HepG2 (cell line): ENCODE measurements around the gene SRPRA. TPM values are rescaled to one million over a fixed set of nuclear protein-coding genes. Genes with fewer than 3 reads are reported as not detected.
A peak's percentile ranks its signal among the peaks of the same experiment; 100 is the strongest.

Experiments used
- ATAC-seq: fragments of 200-7000 bp; cut with Tn5 transposase; 3 replicates; pipeline ENCODE4 v1.9.1; 2020; ENCODE audit warnings: mild to moderate bottlenecking, moderate library complexity
- BruUV-seq: library from RNA; stranded (reverse); fragments of 400-500 nt; replicated peaks from 2 replicates; lab custom pipeline; 2021; lab: Mats Ljungman, UMichigan
- CTCF ChIA-PET: fragments of 300-600 bp; formaldehyde crosslinking; extraction: SDS; loops from one replicate; lab custom pipeline; 2021; ENCODE audit warnings: low total read pairs, inconsistent platforms, low intra/inter-chr PET ratio; lab: Yijun Ruan, JAX
- POLR2A ChIA-PET: fragments of 350-600 bp; sonication (Branson Sonifier 250); formaldehyde crosslinking; loops from one replicate; lab custom pipeline; 2020; ENCODE audit warnings: antibody characterized with exemption, inconsistent platforms; lab: Yijun Ruan, JAX
- DNase-seq: peaks from one replicate; pipeline ENCODE4 v3.0.0-alpha.2; 2015; ENCODE audit warnings: low spot score
- FAIRE-seq: peaks from 3 replicates; lab custom pipeline; 2011; peaks lifted over from hg19 to GRCh38; lab: Jason Lieb, UNC
- H2AFZ ChIP-seq: one replicate; pipeline ENCODE4 v1.6.1; 2011; ENCODE audit warnings: low read length, inconsistent platforms
- H3K27ac ChIP-seq: fragments of 300-600 bp; 3 replicates; pipeline ENCODE4 v1.8.0; 2011; ENCODE audit warnings: mixed run types, mild to moderate bottlenecking, mixed read lengths, low read length, inconsistent platforms; ENCODE audit not compliant: insufficient read depth; ENCODE audit errors: extremely low read length
- H3K27me3 ChIP-seq, 2 experiments: fragments of 200-600 bp in 1 of 2; 2 replicates in 1 of 2; 3 replicates in 1 of 2; pipeline versions ENCODE4 v1.6.0 to v1.8.0; 2011; ENCODE audit warnings: low read length in 2 of 2, mild to moderate bottlenecking in 2 of 2, moderate library complexity in 2 of 2, inconsistent platforms in 1 of 2; ENCODE audit not compliant: insufficient read depth in 2 of 2, control insufficient read depth in 1 of 2
- H3K36me3 ChIP-seq, 2 experiments: fragments of 200-600 bp in 1 of 2; replicated peaks in 1 of 2; 2 replicates in 1 of 2; 3 replicates in 1 of 2; pipeline versions ENCODE4 v1.5.1 to v1.8.0; 2011; ENCODE audit warnings: low read length in 2 of 2, inconsistent platforms in 1 of 2; ENCODE audit not compliant: insufficient read depth in 2 of 2, control insufficient read depth in 1 of 2
- H3K4me1 ChIP-seq: 2 replicates; pipeline ENCODE4 v1.5.1; 2012; ENCODE audit warnings: low read length, inconsistent platforms; ENCODE audit not compliant: insufficient read depth
- H3K4me2 ChIP-seq: 2 replicates; pipeline ENCODE4 v1.6.0; 2011; ENCODE audit warnings: low read depth, low read length, inconsistent platforms
- H3K4me3 ChIP-seq, 3 experiments: fragments of 200-600 bp in 1 of 3; sonication (generic), shearing (Covaris generic) in 1 of 3; replicated peaks in 1 of 3; 2 replicates each; pipeline ENCODE4 v1.5.1; 2011 to 2016; ENCODE audit warnings: low read length in 3 of 3, inconsistent platforms in 2 of 3, low read depth in 2 of 3, mild to moderate bottlenecking in 2 of 3, control low read depth in 1 of 3, mixed read lengths in 1 of 3; ENCODE audit not compliant: insufficient read depth in 1 of 3
- H3K79me2 ChIP-seq: one replicate; pipeline ENCODE4 v1.6.1; 2011; ENCODE audit warnings: low read length, inconsistent platforms; ENCODE audit not compliant: insufficient read depth
- H3K9ac ChIP-seq: 2 replicates; pipeline ENCODE4 v1.6.0; 2011; ENCODE audit warnings: mild to moderate bottlenecking, low read depth, low read length, inconsistent platforms; ENCODE audit not compliant: insufficient read depth
- H3K9me3 ChIP-seq: 2 replicates; pipeline ENCODE4 v1.5.1; 2012; ENCODE audit warnings: mild to moderate bottlenecking, low read length
- H4K20me1 ChIP-seq: 2 replicates; pipeline ENCODE4 v1.6.0; 2011; ENCODE audit warnings: inconsistent platforms, mild to moderate bottlenecking, low read length, moderate library complexity; ENCODE audit not compliant: insufficient read depth
- MED13 ChIP-seq: sonication (generic); formaldehyde crosslinking; IDR thresholded peaks from 2 replicates; pipeline ENCODE4 v1.5.0; 2020; ENCODE audit warnings: missing genetic modification reagents
- MYC ChIP-seq: sonication (generic); formaldehyde crosslinking; IDR thresholded peaks from 2 replicates; pipeline ENCODE4 v1.9.0; 2021; ENCODE audit warnings: missing genetic modification reagents, borderline replicate concordance
- ONECUT2 ChIP-seq: sonication (generic); formaldehyde crosslinking; IDR thresholded peaks from 2 replicates; pipeline ENCODE4 v1.4.0; 2020; ENCODE audit warnings: missing genetic modification reagents
- PAX8 ChIP-seq: sonication (generic); formaldehyde crosslinking; IDR thresholded peaks from 2 replicates; pipeline ENCODE4 v1.8.0; 2022; ENCODE audit warnings: mild to moderate bottlenecking, missing genetic modification reagents, borderline replicate concordance
- RBM22 ChIP-seq: fragments of 200-400 bp; formaldehyde crosslinking; optimal IDR thresholded peaks from 2 replicates; pipeline ENCODE3; 2017; ENCODE audit warnings: mild to moderate bottlenecking, low read length, moderate library complexity
- SOX6 ChIP-seq, 2 experiments: fragments of 450-650 bp in 1 of 2; sonication (generic) in 1 of 2; formaldehyde crosslinking in 1 of 2; IDR thresholded peaks; 2 replicates each; pipeline versions ENCODE4 v1.4.0 to v1.6.1; 2017 to 2020; ENCODE audit warnings: antibody characterized with exemption in 1 of 2, mild to moderate bottlenecking in 1 of 2, missing genetic modification reagents in 1 of 2
- TOE1 ChIP-seq: sonication (generic); formaldehyde crosslinking; IDR thresholded peaks from 2 replicates; pipeline ENCODE4 v1.4.0; 2020; ENCODE audit warnings: mild to moderate bottlenecking, missing genetic modification reagents
- YY1 ChIP-seq: IDR thresholded peaks from 2 replicates; pipeline ENCODE4 v1.6.1; 2011; ENCODE audit warnings: low read length, low read depth, moderate library complexity, mild to moderate bottlenecking; ENCODE audit not compliant: insufficient read depth, insufficient replicate concordance
- ZBTB43 ChIP-seq: sonication (generic); formaldehyde crosslinking; conservative IDR thresholded peaks from 2 replicates; pipeline ENCODE4 v1.4.0; 2020; ENCODE audit warnings: missing genetic modification reagents
- ZNF790 ChIP-seq: sonication (generic); formaldehyde crosslinking; IDR thresholded peaks from 2 replicates; pipeline ENCODE4 v1.8.0; 2022; ENCODE audit warnings: missing genetic modification reagents, mild to moderate bottlenecking, borderline replicate concordance
- WGBS: methylation state at CpG from one replicate; pipeline ENCODE4 v1.1.6; 2017; ENCODE audit warnings: low lambda C conversion rate; 5-methylcytosine and 5-hydroxymethylcytosine counted together
- in situ Hi-C: cut with HindIII; loops from 2 replicates; pipeline ENCODE4 v1.10.0; 2017; ENCODE audit warnings: low pct_unique_long_range_greater_than_20kb; ENCODE audit not compliant: extremely low pct_ligation_motif_present
- intact Hi-C: fragments of 100-400 bp; cut with micrococcal nuclease; formaldehyde crosslinking; loops from one replicate; pipeline ENCODE4 v1.10.0; 2022; ENCODE audit not compliant: unreplicated experiment
- polyA plus RNA-seq, 8 experiments: library from polyadenylated mRNA; depleted of rRNA in 3 of 8; stranded (reverse) in 7 of 8; unstranded in 1 of 8; fragments of >200 nt; fragmentation: Illumina TruSeq in 4 of 8; extraction: Trizol in 4 of 8; gene quantifications; 2 replicates each; pipeline versions ENCODE4 v1.2.1 to v1.2.3, GENCODE V29; 2011 to 2016; ENCODE audit warnings: low read depth in 4 of 8, missing spikeins in 1 of 8, mixed read lengths in 1 of 8; ENCODE audit not compliant: insufficient read depth in 1 of 8
- total RNA-seq, 5 experiments: library from RNA; depleted of rRNA; stranded (reverse); fragments of >200 nt; fragmentation: Illumina TruSeq; extraction: Trizol; gene quantifications; 2 replicates each; pipeline ENCODE4 v1.2.3, GENCODE V29; 2016; ENCODE audit warnings: low read depth in 1 of 5
- TF ChIP-seq, protein P1 (sequence below): sonication (generic); formaldehyde crosslinking; IDR thresholded peaks from 2 replicates; pipeline ENCODE4 v1.8.1; 2022; ENCODE audit warnings: mild to moderate bottlenecking, missing genetic modification reagents
- TF ChIP-seq, protein P2 (sequence below): sonication (generic); formaldehyde crosslinking; conservative IDR thresholded peaks from 2 replicates; pipeline ENCODE4 v1.4.0; 2020; ENCODE audit warnings: missing genetic modification reagents
- TF ChIP-seq, protein P3 (sequence below): IDR thresholded peaks from 2 replicates; pipeline ENCODE4 v1.6.1; 2016; ENCODE audit warnings: low read depth, control low read depth
- TF ChIP-seq, protein P4 (sequence below): sonication (generic); formaldehyde crosslinking; IDR thresholded peaks from 2 replicates; pipeline ENCODE4 v1.8.0; 2022; ENCODE audit warnings: mild to moderate bottlenecking, missing genetic modification reagents; ENCODE audit not compliant: insufficient replicate concordance

Gene SRPRA
- total and polyA plus RNA-seq, 2 of the 13 experiments (the other 11 are each of a cell fraction or from before 2014, with no cell fraction given): 27.7 to 64.6 TPM

DNA sequence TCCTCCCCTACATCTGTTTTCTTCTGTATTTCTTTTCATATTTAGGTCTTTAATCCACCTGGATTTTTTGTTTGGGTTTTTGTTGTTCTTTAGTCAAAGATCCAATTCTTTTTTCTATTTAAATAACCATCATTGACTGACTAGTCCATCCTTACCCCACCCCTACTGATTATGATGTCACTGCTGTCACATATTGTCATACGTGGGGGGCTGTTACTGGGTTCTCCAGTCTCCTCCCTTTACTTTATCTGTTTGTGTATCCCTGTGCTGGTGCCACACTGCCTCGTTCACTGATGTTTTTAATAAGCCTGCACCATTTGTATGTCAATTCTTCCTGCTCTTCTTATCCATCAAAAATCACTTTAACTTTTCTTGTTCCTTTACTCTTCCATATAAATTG, 28.3 kb upstream of the SRPRA start (continued):
- TF ChIP-seq, protein P1, sequence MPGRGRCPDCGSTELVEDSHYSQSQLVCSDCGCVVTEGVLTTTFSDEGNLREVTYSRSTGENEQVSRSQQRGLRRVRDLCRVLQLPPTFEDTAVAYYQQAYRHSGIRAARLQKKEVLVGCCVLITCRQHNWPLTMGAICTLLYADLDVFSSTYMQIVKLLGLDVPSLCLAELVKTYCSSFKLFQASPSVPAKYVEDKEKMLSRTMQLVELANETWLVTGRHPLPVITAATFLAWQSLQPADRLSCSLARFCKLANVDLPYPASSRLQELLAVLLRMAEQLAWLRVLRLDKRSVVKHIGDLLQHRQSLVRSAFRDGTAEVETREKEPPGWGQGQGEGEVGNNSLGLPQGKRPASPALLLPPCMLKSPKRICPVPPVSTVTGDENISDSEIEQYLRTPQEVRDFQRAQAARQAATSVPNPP: no peak
- TF ChIP-seq MED13 (CRISPR knock-in tag): no peak
- no peak for TF ChIP-seq ZNF790 (CRISPR knock-in tag)
- TF ChIP-seq ZBTB43: no peak
- no peak for TF ChIP-seq TOE1 (CRISPR knock-in tag)
- TF ChIP-seq, protein P2, sequence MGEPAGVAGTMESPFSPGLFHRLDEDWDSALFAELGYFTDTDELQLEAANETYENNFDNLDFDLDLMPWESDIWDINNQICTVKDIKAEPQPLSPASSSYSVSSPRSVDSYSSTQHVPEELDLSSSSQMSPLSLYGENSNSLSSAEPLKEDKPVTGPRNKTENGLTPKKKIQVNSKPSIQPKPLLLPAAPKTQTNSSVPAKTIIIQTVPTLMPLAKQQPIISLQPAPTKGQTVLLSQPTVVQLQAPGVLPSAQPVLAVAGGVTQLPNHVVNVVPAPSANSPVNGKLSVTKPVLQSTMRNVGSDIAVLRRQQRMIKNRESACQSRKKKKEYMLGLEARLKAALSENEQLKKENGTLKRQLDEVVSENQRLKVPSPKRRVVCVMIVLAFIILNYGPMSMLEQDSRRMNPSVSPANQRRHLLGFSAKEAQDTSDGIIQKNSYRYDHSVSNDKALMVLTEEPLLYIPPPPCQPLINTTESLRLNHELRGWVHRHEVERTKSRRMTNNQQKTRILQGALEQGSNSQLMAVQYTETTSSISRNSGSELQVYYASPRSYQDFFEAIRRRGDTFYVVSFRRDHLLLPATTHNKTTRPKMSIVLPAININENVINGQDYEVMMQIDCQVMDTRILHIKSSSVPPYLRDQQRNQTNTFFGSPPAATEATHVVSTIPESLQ (CRISPR knock-in tag): no peak
- TF ChIP-seq ONECUT2 (CRISPR knock-in tag): no peak

DNA sequence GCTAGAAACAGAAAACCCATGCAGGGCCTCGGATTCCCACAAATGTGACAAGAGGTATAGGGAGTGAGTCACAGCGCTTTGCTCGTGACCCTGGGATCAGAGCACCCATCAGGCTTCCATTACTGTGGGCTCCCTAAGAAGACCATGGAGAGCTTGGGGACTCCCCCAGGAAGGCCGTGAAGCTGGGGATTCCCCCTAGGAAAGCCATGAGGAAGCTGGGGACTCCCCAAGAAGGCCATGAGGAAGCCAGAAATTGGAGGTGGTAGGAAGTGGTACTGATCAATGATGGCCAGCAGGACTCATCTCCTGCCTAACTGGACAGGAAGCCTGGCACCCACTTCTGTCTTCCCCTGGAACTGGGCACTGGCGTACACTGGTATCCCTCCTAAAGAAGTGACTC, 25.0 kb upstream of the SRPRA start:
- no peak overlapping the region for H2AFZ ChIP-seq
- DNase-seq (no peak), FAIRE-seq (no peak), ATAC-seq (peak; percentile 35; the same call in 2 of the 3 replicates)
- in situ Hi-C loops (no loop called here), intact Hi-C loops (no loop called here)
- no peak overlapping the region for H3K4me2 ChIP-seq
- H3K27ac ChIP-seq: no peak overlapping the region
- ChIA-PET POLR2A (interaction anchor here (1.4 kb wide), 1 partner anchor 10 kb away, joined by 7 read pairs; the partner anchor contains the start of gene DCPS), CTCF (no interaction called here)
- peaks cover 17 to 25% of the 10 kb centered on the region in 2 experiments; a peak in 4 of 5 replicates for H3K36me3 ChIP-seq
- H4K20me1 ChIP-seq: no peaks in the 10 kb centered on the region
- no peak overlapping the region for H3K4me3 ChIP-seq
- H3K79me2 ChIP-seq: no peaks in the 10 kb centered on the region
- H3K4me1 ChIP-seq: no peaks in the 10 kb centered on the region
- WGBS: 93% methylated on average over 3 of the region's 5 CpGs
- H3K27me3 ChIP-seq: no peaks in the 10 kb centered on the region
- H3K9ac ChIP-seq: no peak overlapping the region
- no peaks in the 10 kb centered on the region for H3K9me3 ChIP-seq
- no TSS peak for BruUV-seq
- TF ChIP-seq, protein P3, sequence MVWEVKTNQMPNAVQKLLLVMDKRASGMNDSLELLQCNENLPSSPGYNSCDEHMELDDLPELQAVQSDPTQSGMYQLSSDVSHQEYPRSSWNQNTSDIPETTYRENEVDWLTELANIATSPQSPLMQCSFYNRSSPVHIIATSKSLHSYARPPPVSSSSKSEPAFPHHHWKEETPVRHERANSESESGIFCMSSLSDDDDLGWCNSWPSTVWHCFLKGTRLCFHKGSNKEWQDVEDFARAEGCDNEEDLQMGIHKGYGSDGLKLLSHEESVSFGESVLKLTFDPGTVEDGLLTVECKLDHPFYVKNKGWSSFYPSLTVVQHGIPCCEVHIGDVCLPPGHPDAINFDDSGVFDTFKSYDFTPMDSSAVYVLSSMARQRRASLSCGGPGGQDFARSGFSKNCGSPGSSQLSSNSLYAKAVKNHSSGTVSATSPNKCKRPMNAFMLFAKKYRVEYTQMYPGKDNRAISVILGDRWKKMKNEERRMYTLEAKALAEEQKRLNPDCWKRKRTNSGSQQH (CRISPR knock-in tag): no peak
- TF ChIP-seq PAX8 (CRISPR knock-in tag) (no peak), YY1 (no peak), SOX6 (IDR thresholded peaks at IDR 0.05) (no peak), SOX6 (CRISPR knock-in tag; IDR thresholded peaks at IDR 0.05) (no peak), MYC (CRISPR knock-in tag) (no peak), RBM22 (no peak)
- TF ChIP-seq, protein P4, sequence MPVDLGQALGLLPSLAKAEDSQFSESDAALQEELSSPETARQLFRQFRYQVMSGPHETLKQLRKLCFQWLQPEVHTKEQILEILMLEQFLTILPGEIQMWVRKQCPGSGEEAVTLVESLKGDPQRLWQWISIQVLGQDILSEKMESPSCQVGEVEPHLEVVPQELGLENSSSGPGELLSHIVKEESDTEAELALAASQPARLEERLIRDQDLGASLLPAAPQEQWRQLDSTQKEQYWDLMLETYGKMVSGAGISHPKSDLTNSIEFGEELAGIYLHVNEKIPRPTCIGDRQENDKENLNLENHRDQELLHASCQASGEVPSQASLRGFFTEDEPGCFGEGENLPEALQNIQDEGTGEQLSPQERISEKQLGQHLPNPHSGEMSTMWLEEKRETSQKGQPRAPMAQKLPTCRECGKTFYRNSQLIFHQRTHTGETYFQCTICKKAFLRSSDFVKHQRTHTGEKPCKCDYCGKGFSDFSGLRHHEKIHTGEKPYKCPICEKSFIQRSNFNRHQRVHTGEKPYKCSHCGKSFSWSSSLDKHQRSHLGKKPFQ: no peak
